H9 (cell line): ENCODE results near the gene CCM2. TPM values are rescaled to one million over a fixed set of nuclear protein-coding genes. Genes with fewer than 3 reads are reported as not detected.
"Not testable (repeated sequence)": the region's sequence is repeated elsewhere in the genome, so short reads cannot be mapped to it uniquely, and the experiment has no call there.

Experiments
- DNase-seq: peaks from one replicate; pipeline ENCODE4 v3.0.0-alpha.2; 2017
- H2AFZ ChIP-seq: one replicate; pipeline ENCODE4 v1.6.1; 2013; ENCODE audit warnings: mild to moderate bottlenecking, low read length, control low read depth, moderate library complexity
- H2AK5ac ChIP-seq: 2 replicates; pipeline ENCODE4 v1.6.1; 2013; ENCODE audit warnings: low read length, control low read depth, mixed read lengths; ENCODE audit not compliant: insufficient read length
- H2BK120ac ChIP-seq: one replicate; pipeline ENCODE4 v1.6.1; 2013; ENCODE audit warnings: low read depth, mild to moderate bottlenecking, low read length, control low read depth, inconsistent platforms; ENCODE audit not compliant: poor library complexity, severe bottlenecking
- H2BK12ac ChIP-seq: 2 replicates; pipeline ENCODE4 v1.6.1; 2013; ENCODE audit warnings: low read length, control low read depth, mixed read lengths, low read depth; ENCODE audit not compliant: insufficient read length
- H2BK15ac ChIP-seq: 2 replicates; pipeline ENCODE4 v1.6.1; 2013; ENCODE audit warnings: low read depth, low read length, control low read depth
- H2BK20ac ChIP-seq: one replicate; pipeline ENCODE4 v1.6.1; 2013; ENCODE audit warnings: low read depth, mild to moderate bottlenecking, low read length, control low read depth, inconsistent platforms; ENCODE audit not compliant: poor library complexity, severe bottlenecking
- H2BK5ac ChIP-seq: 2 replicates; pipeline ENCODE4 v1.6.1; 2013; ENCODE audit warnings: low read length, control low read depth, mixed read lengths; ENCODE audit not compliant: insufficient read length
- H3K14ac ChIP-seq: 2 replicates; pipeline ENCODE4 v1.6.1; 2013; ENCODE audit warnings: low read length, control low read depth; ENCODE audit not compliant: insufficient read depth
- H3K18ac ChIP-seq: 2 replicates; pipeline ENCODE4 v1.6.1; 2013; ENCODE audit warnings: low read depth, mild to moderate bottlenecking, mixed read lengths, low read length, control low read depth; ENCODE audit not compliant: insufficient read length
- H3K23ac ChIP-seq: 2 replicates; pipeline ENCODE4 v1.6.1; 2013; ENCODE audit warnings: low read length, control low read depth, mixed read lengths, low read depth; ENCODE audit not compliant: insufficient read length
- H3K23me2 ChIP-seq: 2 replicates; pipeline ENCODE4 v1.6.1; 2013; ENCODE audit warnings: low read depth, mild to moderate bottlenecking, mixed read lengths, low read length, control low read depth; ENCODE audit not compliant: insufficient read length, poor library complexity, severe bottlenecking
- H3K27ac ChIP-seq: 2 replicates; pipeline ENCODE4 v1.5.1; 2013; ENCODE audit warnings: low read length, control low read depth, mixed read lengths, low read depth; ENCODE audit not compliant: insufficient read length
- H3K27me3 ChIP-seq: 2 replicates; pipeline ENCODE4 v1.6.1; 2013; ENCODE audit warnings: low read length, control low read depth, inconsistent platforms; ENCODE audit not compliant: insufficient read depth
- H3K4ac ChIP-seq: 2 replicates; pipeline ENCODE4 v1.6.1; 2013; ENCODE audit warnings: low read depth, mild to moderate bottlenecking, control low read depth, inconsistent platforms, low read length, moderate library complexity
- H3K4me1 ChIP-seq: 2 replicates; pipeline ENCODE4 v1.6.1; 2013; ENCODE audit warnings: low read length, control low read depth, inconsistent platforms; ENCODE audit not compliant: insufficient read depth
- H3K4me2 ChIP-seq: 2 replicates; pipeline ENCODE4 v1.6.1; 2013; ENCODE audit warnings: low read length, control low read depth, mixed read lengths; ENCODE audit not compliant: insufficient read length, insufficient read depth
- H3K56ac ChIP-seq: 2 replicates; pipeline ENCODE4 v1.6.1; 2013; ENCODE audit warnings: low read depth, mild to moderate bottlenecking, mixed read lengths, low read length, control low read depth; ENCODE audit not compliant: insufficient read length
- H3K79me1 ChIP-seq: 2 replicates; pipeline ENCODE4 v1.6.1; 2013; ENCODE audit warnings: low read depth, mild to moderate bottlenecking, moderate library complexity, low read length, control low read depth, inconsistent platforms; ENCODE audit not compliant: insufficient read depth, poor library complexity, severe bottlenecking
- H3K79me2 ChIP-seq: 2 replicates; pipeline ENCODE4 v1.6.1; 2013; ENCODE audit warnings: low read length, control low read depth, inconsistent platforms; ENCODE audit not compliant: insufficient read depth
- H3K9ac ChIP-seq: 2 replicates; pipeline ENCODE4 v1.6.1; 2013; ENCODE audit warnings: low read length, control low read depth, mixed read lengths; ENCODE audit not compliant: insufficient read length; ENCODE audit errors: extremely low read depth
- H3K9me3 ChIP-seq: one replicate; pipeline ENCODE4 v1.6.1; 2013; ENCODE audit warnings: low read depth, low read length, inconsistent platforms; ENCODE audit not compliant: control insufficient read depth
- H3T11ph ChIP-seq: one replicate; pipeline ENCODE4 v1.6.1; 2013; ENCODE audit warnings: mild to moderate bottlenecking, low read length, control low read depth, inconsistent platforms
- H4K20me1 ChIP-seq: one replicate; pipeline ENCODE4 v1.6.1; 2013; ENCODE audit not compliant: control insufficient read depth, insufficient read length, insufficient read depth
- H4K5ac ChIP-seq: 2 replicates; pipeline ENCODE4 v1.6.1; 2013; ENCODE audit warnings: low read depth, mild to moderate bottlenecking, mixed read lengths, low read length, control low read depth; ENCODE audit not compliant: insufficient read length
- H4K8ac ChIP-seq: replicated peaks from 2 replicates; pipeline ENCODE4 v1.6.1; 2013; ENCODE audit warnings: low read length, control low read depth, mixed read lengths, low read depth; ENCODE audit not compliant: insufficient read length
- H4K91ac ChIP-seq: 2 replicates; pipeline ENCODE4 v1.6.1; 2013; ENCODE audit warnings: low read depth, mild to moderate bottlenecking, moderate library complexity, mixed read lengths, low read length, control low read depth; ENCODE audit not compliant: insufficient read length
- H3K27ac Mint-ChIP-seq, 3 experiments: 2 replicates in 2 of 3; 3 replicates in 1 of 3; pipeline ENCODE4 v1.8.0; 2020 to 2021; ENCODE audit warnings: mixed read lengths in 3 of 3, mild to moderate bottlenecking in 1 of 3, moderate library complexity in 1 of 3
- H3K27me3 Mint-ChIP-seq: 2 replicates; pipeline ENCODE4 v1.8.0; 2021; ENCODE audit warnings: low read depth, mild to moderate bottlenecking, moderate library complexity, mixed read lengths
- H3K36me3 Mint-ChIP-seq, 3 experiments: 2 replicates in 2 of 3; 3 replicates in 1 of 3; pipeline ENCODE4 v1.8.0; 2020 to 2021; ENCODE audit warnings: low read depth in 3 of 3, mixed read lengths in 3 of 3; ENCODE audit not compliant: insufficient read depth in 1 of 3
- H3K4me1 Mint-ChIP-seq, 2 experiments: 2 replicates each; pipeline ENCODE4 v1.8.0; 2020; ENCODE audit warnings: mixed read lengths in 2 of 2
- H3K4me3 Mint-ChIP-seq, 2 experiments: 2 replicates in 1 of 2; 3 replicates in 1 of 2; pipeline ENCODE4 v1.8.0; 2020 to 2021; ENCODE audit warnings: mild to moderate bottlenecking in 2 of 2, mixed read lengths in 2 of 2, moderate library complexity in 1 of 2
- H3K9me3 Mint-ChIP-seq, 2 experiments: 2 replicates in 1 of 2; 3 replicates in 1 of 2; pipeline ENCODE4 v1.8.0; 2020; ENCODE audit warnings: mild to moderate bottlenecking in 2 of 2, mixed read lengths in 2 of 2, moderate library complexity in 1 of 2
- CTCF ChIP-seq: fragments of 200-600 bp; sonication (generic); conservative IDR thresholded peaks from 3 replicates; pipeline ENCODE4 v1.8.0; 2021; ENCODE audit warnings: antibody characterized with exemption, mild to moderate bottlenecking
- WGBS: extraction: QIAGEN DNeasy Blood & Tissue Kit; methylation state at CpG from one replicate; pipeline ENCODE4 v1.1.7; 2013; ENCODE audit warnings: missing lambda C conversion rate, low lambda C conversion rate, mixed read lengths; ENCODE audit not compliant: insufficient read length; ENCODE audit errors: extremely low coverage; 5-methylcytosine and 5-hydroxymethylcytosine counted together
- total RNA-seq: library from RNA; stranded (reverse); gene quantifications from 2 replicates; pipeline ENCODE4 v1.2.1, GENCODE V29; 2021

CCM2 gene
- total RNA-seq, 1 experiment from 2014 or later: 30.4 TPM

GRCh38 chr7:45024126-45024744 is 24.2 kb downstream of the CCM2 start:
- Histone ChIP-seq H3K79me1 (no peaks in the 10 kb centered on the region), H4K91ac (no peak overlapping the region), H3K23me2 (no peaks in the 10 kb centered on the region), H2BK15ac (no peak overlapping the region), H3K27ac (no peak overlapping the region), H4K8ac (no peak overlapping the region), H4K5ac (no peak overlapping the region), H3K9ac (no peak overlapping the region), H3K18ac (no peak overlapping the region), H2AFZ (no peak overlapping the region), H2BK20ac (no peak overlapping the region), H3K9me3 (no peaks in the 10 kb centered on the region), H2BK12ac (no peak overlapping the region), H3K4ac (no peak overlapping the region), H3K27me3 (no peaks in the 10 kb centered on the region), H2BK5ac (no peak overlapping the region), H4K20me1 (no peaks in the 10 kb centered on the region), H2AK5ac (no peak overlapping the region), H3K14ac (no peak overlapping the region), H2BK120ac (no peak overlapping the region), H3K4me1 (no peaks in the 10 kb centered on the region), H3K23ac (no peak overlapping the region), H3K4me2 (no peak overlapping the region), H3K56ac (no peak overlapping the region), H3K79me2 (no peaks in the 10 kb centered on the region), H3T11ph (no peak overlapping the region)
- no peak for TF ChIP-seq CTCF
- Mint-ChIP-seq H3K9me3 (no peaks in the 10 kb centered on the region; a peak in 1 of 5 replicates), H3K27ac (peak overlapping the region in 2 of 3 experiments; percentile 21 to 25; a peak in 1 of 7 replicates), H3K36me3 (peaks cover 3 to 29% (median 19%) of the 10 kb centered on the region in 3 experiments), H3K27me3 (no peaks in the 10 kb centered on the region), H3K4me3 (no peak overlapping the region), H3K4me1 (peaks cover 3 to 6% of the 10 kb centered on the region in 2 experiments)
- WGBS: no CpG with 5 or more reads among the region's 2 CpGs
- DNase-seq: no peak

- H3K9me3 Mint-ChIP-seq, H2BK5ac ChIP-seq, H3K9ac ChIP-seq, H4K5ac ChIP-seq, H4K20me1 ChIP-seq, H3K4ac ChIP-seq, H2BK15ac ChIP-seq, H4K91ac ChIP-seq, H4K8ac ChIP-seq, H3K56ac ChIP-seq, DNase-seq, H3K23ac ChIP-seq, H3K27me3 Mint-ChIP-seq, H2BK120ac ChIP-seq, H3K14ac ChIP-seq, H3T11ph ChIP-seq, H2AK5ac ChIP-seq, H3K4me2 ChIP-seq, H3K23me2 ChIP-seq, H3K79me2 ChIP-seq, H2BK12ac ChIP-seq, H2BK20ac ChIP-seq, H2AFZ ChIP-seq, H3K4me3 Mint-ChIP-seq, H3K27ac ChIP-seq, H3K79me1 ChIP-seq, H3K4me1 Mint-ChIP-seq, H3K4me1 ChIP-seq, H3K18ac ChIP-seq, H3K27me3 ChIP-seq, H3K9me3 ChIP-seq: not testable (repeated sequence)
- peak overlapping the region in 2 of 3 experiments; percentile 19 to 34; a peak in 1 of 7 replicates for H3K27ac Mint-ChIP-seq
- peaks cover 3 to 29% (median 23%) of the 10 kb centered on the region in 3 experiments for H3K36me3 Mint-ChIP-seq
- no CpG with 5 or more reads among the region's 12 CpGs for WGBS
Measured at GRCh38 chr7:45025473-45025872, 25.5 kb downstream of the CCM2 start.
